Measurements from ENCODE around the gene A1BG. TPM values are rescaled to one million over a fixed set of nuclear protein-coding genes. Genes with fewer than 3 reads are reported as not detected.

A1BG gene
- total RNA-seq, 1 donor from 2014 or later, result 7.5 TPM

GRCh38 chr19:58396691-58397532 is 43.6 kb upstream of the A1BG start:
- peak overlapping the region; percentile 58 for H3K4me2 ChIP-seq
- Mint-ChIP-seq H3K36me3 (peaks cover 23% of the 10 kb centered on the region), H3K27ac (no peak overlapping the region), H3K9me3 (no peaks in the 10 kb centered on the region), H3K4me1 (peaks cover 15% of the 10 kb centered on the region), H3K4me3 (no peak overlapping the region), H3K27me3 (ENCODE audit: insufficient read depth, low read depth) (no peaks in the 10 kb centered on the region)
- H3K27me3 ChIP-seq, result peaks cover 23% of the 10 kb centered on the region
- H3K36me3 ChIP-seq, result no peaks in the 10 kb centered on the region
- H3K4me3 ChIP-seq, result no peak overlapping the region
- H3K9me3 ChIP-seq (ENCODE audit: low read depth), result no peaks in the 10 kb centered on the region
- peaks cover 3% of the 10 kb centered on the region for H3K4me1 ChIP-seq
- H3F3A ChIP-seq (ENCODE audit: low read depth), result peaks cover 21% of the 10 kb centered on the region
- H3K79me2 ChIP-seq (ENCODE audit: low read depth), result peaks cover 2% of the 10 kb centered on the region
- no peak overlapping the region for H3K9ac ChIP-seq
- H3K27ac ChIP-seq, result no peak overlapping the region
- no peak for DNase-seq (ENCODE audit: low spot score)
- no peak overlapping the region for H2AFZ ChIP-seq (replicated peaks)
- peaks cover 7% of the 10 kb centered on the region for H4K20me1 ChIP-seq (ENCODE audit: low read depth)
- TF ChIP-seq, protein P1, sequence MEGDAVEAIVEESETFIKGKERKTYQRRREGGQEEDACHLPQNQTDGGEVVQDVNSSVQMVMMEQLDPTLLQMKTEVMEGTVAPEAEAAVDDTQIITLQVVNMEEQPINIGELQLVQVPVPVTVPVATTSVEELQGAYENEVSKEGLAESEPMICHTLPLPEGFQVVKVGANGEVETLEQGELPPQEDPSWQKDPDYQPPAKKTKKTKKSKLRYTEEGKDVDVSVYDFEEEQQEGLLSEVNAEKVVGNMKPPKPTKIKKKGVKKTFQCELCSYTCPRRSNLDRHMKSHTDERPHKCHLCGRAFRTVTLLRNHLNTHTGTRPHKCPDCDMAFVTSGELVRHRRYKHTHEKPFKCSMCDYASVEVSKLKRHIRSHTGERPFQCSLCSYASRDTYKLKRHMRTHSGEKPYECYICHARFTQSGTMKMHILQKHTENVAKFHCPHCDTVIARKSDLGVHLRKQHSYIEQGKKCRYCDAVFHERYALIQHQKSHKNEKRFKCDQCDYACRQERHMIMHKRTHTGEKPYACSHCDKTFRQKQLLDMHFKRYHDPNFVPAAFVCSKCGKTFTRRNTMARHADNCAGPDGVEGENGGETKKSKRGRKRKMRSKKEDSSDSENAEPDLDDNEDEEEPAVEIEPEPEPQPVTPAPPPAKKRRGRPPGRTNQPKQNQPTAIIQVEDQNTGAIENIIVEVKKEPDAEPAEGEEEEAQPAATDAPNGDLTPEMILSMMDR (IDR thresholded peaks at IDR 0.05), result no peak
- TF ChIP-seq EZH2 (IDR thresholded peaks at IDR 0.05), result peak; percentile 48

- Histone ChIP-seq H3K9ac (no peak overlapping the region), H3K27ac (no peak overlapping the region), H3K79me2 (ENCODE audit: low read depth) (peaks cover 9% of the 10 kb centered on the region), H3K4me3 (peak overlapping the region; percentile 43), H3K9me3 (ENCODE audit: low read depth) (no peaks in the 10 kb centered on the region), H3F3A (ENCODE audit: low read depth) (peaks cover 21% of the 10 kb centered on the region), H2AFZ (replicated peaks) (peak overlapping the region; percentile 76), H3K4me1 (peaks cover 3% of the 10 kb centered on the region), H3K36me3 (no peaks in the 10 kb centered on the region), H3K27me3 (peaks cover 23% of the 10 kb centered on the region), H4K20me1 (ENCODE audit: low read depth) (peaks cover 7% of the 10 kb centered on the region), H3K4me2 (peak overlapping the region; percentile 78)
- H3K4me1 Mint-ChIP-seq, result peaks cover 15% of the 10 kb centered on the region
- no peak overlapping the region for H3K4me3 Mint-ChIP-seq
- TF ChIP-seq EZH2 (IDR thresholded peaks at IDR 0.05), result peak; percentile 65
- TF ChIP-seq EZH2phosphoT487 (IDR thresholded peaks at IDR 0.05), result peak; percentile 43
- TF ChIP-seq, protein P1 (IDR thresholded peaks at IDR 0.05), result no peak
- no peak overlapping the region for H3K27ac Mint-ChIP-seq
- H3K36me3 Mint-ChIP-seq, result peaks cover 24% of the 10 kb centered on the region
- H3K27me3 Mint-ChIP-seq (ENCODE audit: insufficient read depth, low read depth), result no peaks in the 10 kb centered on the region
- DNase-seq (ENCODE audit: low spot score), result peak; percentile 61
- no peaks in the 10 kb centered on the region for H3K9me3 Mint-ChIP-seq
Observed at GRCh38 chr19:58395979-58396627, 42.8 kb upstream of the A1BG start.

- H4K20me1 ChIP-seq (ENCODE audit: low read depth), result peaks cover 7% of the 10 kb centered on the region
- peak within 1 kb of the TSS; percentile 63 for H3K27ac Mint-ChIP-seq
- peak within 1 kb of the TSS; percentile 76 for H2AFZ ChIP-seq (replicated peaks)
- H3K9ac ChIP-seq, result no peak within 1 kb of the TSS
- H3K36me3 Mint-ChIP-seq, result peaks cover 29% of the 10 kb centered on the region
- peaks cover 16% of the 10 kb centered on the region for H3K79me2 ChIP-seq (ENCODE audit: low read depth)
- DNase-seq (ENCODE audit: low spot score), result no peak
- no peaks in the 10 kb centered on the region for H3K27me3 Mint-ChIP-seq (ENCODE audit: insufficient read depth, low read depth)
- H3K4me3 Mint-ChIP-seq, result peak within 1 kb of the TSS; percentile 31
- no peaks in the 10 kb centered on the region for H3K9me3 Mint-ChIP-seq
- peak within 1 kb of the TSS; percentile 43 for H3K4me3 ChIP-seq
- no peaks in the 10 kb centered on the region for H3K9me3 ChIP-seq (ENCODE audit: low read depth)
- H3K27me3 ChIP-seq, result peaks cover 23% of the 10 kb centered on the region
- no peak within 1 kb of the TSS for H3K27ac ChIP-seq
- H3K4me2 ChIP-seq, result peak within 1 kb of the TSS; percentile 78
- peaks cover 28% of the 10 kb centered on the region for H3F3A ChIP-seq (ENCODE audit: low read depth)
- no peaks in the 10 kb centered on the region for H3K4me1 ChIP-seq
- TF ChIP-seq EZH2phosphoT487 (IDR thresholded peaks at IDR 0.05) (no peak), EZH2 (IDR thresholded peaks at IDR 0.05) (no peak)
- TF ChIP-seq, protein P1 (IDR thresholded peaks at IDR 0.05), result no peak
- peaks cover 15% of the 10 kb centered on the region for H3K4me1 Mint-ChIP-seq
- H3K36me3 ChIP-seq, result no peaks in the 10 kb centered on the region
Observed at GRCh38 chr19:58395220-58395978, 42.1 kb upstream of the A1BG start, which contains the start of gene RNF225. Gene RNF225 (plus strand): TSS chr19:58395656. CDS start chr19:58396090, 434 bp downstream.

All from neural progenitor cell (in vitro differentiated cells).